ENCODE measurements around the gene TMEM54. TPM values are rescaled to one million over a fixed set of nuclear protein-coding genes. Genes with fewer than 3 reads are reported as not detected.
"Not testable (repeated sequence)": the region's sequence is repeated elsewhere in the genome, so short reads cannot be mapped to it uniquely, and the experiment has no call there.

The TMEM54 gene
- total RNA-seq, 2 donors from 2014 or later: 96.2 to 239 TPM

DNA sequence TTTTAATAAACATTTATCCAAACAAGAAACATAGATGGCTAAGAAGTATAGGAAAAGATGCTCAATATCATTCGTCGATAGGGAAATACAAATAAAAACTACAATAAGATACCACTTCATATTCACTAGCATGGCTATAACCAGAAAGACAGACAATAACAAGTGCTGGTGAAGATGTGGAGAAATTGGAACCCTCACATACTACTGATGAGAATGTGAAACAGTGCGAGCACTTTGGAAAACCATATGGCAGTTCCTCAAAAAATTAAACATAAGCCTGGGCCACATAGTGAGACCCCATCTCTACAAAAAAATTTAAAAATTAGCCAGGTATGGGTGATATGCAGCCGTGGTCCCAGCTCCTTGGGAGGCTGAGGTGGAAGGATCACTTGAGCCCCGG lies 9.1 kb upstream of the TMEM54 start:
- TF ChIP-seq, protein P1, sequence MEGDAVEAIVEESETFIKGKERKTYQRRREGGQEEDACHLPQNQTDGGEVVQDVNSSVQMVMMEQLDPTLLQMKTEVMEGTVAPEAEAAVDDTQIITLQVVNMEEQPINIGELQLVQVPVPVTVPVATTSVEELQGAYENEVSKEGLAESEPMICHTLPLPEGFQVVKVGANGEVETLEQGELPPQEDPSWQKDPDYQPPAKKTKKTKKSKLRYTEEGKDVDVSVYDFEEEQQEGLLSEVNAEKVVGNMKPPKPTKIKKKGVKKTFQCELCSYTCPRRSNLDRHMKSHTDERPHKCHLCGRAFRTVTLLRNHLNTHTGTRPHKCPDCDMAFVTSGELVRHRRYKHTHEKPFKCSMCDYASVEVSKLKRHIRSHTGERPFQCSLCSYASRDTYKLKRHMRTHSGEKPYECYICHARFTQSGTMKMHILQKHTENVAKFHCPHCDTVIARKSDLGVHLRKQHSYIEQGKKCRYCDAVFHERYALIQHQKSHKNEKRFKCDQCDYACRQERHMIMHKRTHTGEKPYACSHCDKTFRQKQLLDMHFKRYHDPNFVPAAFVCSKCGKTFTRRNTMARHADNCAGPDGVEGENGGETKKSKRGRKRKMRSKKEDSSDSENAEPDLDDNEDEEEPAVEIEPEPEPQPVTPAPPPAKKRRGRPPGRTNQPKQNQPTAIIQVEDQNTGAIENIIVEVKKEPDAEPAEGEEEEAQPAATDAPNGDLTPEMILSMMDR (IDR thresholded peaks at IDR 0.05): no peak
- TF ChIP-seq POLR2AphosphoS5 (IDR thresholded peaks at IDR 0.05): no peak
- no peak for TF ChIP-seq POLR2A (IDR thresholded peaks at IDR 0.05)
- H3K36me3 ChIP-seq: no peaks in the 10 kb centered on the region
- H3K27ac ChIP-seq: no peak overlapping the region
- H3K27me3 ChIP-seq (replicated peaks; ENCODE audit: insufficient read depth): no peaks in the 10 kb centered on the region
- intact Hi-C loops (cut with DNase I): no loop called here
- no peaks in the 10 kb centered on the region for H3K4me1 ChIP-seq (replicated peaks)
- H3K4me3 ChIP-seq: no peak overlapping the region
- H3K9me3 ChIP-seq: no peaks in the 10 kb centered on the region
- 93% methylated on average over 5 of the region's 5 CpGs for WGBS
- DNase-seq (ENCODE audit: low spot score): no peak

DNA sequence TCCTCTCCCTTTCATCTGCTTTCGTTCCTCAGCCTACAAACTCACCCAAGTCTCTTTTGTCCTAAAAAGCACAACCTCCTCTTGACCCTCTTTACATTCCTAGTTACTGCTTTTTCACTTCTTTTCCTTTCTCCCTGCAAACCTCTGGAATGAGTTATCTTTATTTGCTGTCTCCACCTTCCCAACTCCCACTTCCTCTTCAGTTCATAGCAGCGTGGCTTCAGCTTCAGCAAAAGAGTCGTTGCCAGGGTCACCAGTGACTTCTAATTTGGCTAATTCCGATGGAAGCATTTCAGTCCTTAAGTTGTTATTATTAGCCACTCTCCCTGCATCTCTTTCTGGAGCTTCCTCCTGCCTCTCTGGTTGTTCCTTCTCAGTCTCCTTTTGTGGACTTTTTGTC lies 6.2 kb upstream of the TMEM54 start:
- H3K27me3 ChIP-seq (replicated peaks; ENCODE audit: insufficient read depth): no peaks in the 10 kb centered on the region
- no peaks in the 10 kb centered on the region for H3K9me3 ChIP-seq
- no peak overlapping the region for H3K27ac ChIP-seq
- H3K36me3 ChIP-seq: no peaks in the 10 kb centered on the region
- no peak overlapping the region for H3K4me3 ChIP-seq
- WGBS: 19% methylated on average over 4 of the region's 4 CpGs
- no peaks in the 10 kb centered on the region for H3K4me1 ChIP-seq (replicated peaks)
- TF ChIP-seq POLR2A (IDR thresholded peaks at IDR 0.05): no peak
- TF ChIP-seq, protein P1 (IDR thresholded peaks at IDR 0.05): no peak
- TF ChIP-seq POLR2AphosphoS5 (IDR thresholded peaks at IDR 0.05): no peak
- DNase-seq (ENCODE audit: low spot score): no peak
- intact Hi-C loops (cut with DNase I): no loop called here

DNA sequence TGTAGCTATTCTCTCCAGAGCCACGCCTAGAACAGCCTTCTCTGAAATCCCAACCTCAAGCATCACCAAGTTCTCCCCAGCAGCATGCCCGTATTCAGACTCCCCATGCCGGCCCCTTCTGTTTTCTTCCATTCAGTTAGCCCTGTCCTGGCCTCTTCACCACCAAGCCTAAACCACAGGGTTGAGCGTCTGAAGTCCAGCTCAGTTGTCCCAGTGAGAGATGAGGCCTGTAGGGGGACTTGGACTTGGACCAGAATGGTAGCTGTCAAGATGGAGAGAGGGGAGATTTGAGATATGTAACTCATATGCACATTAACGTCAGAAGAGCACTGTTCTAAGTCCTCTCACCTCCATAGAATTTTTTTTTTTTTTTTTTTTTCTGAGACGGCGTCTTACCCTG lies 5.5 kb upstream of the TMEM54 start:
- intact Hi-C loops (cut with DNase I): no loop called here
- Histone ChIP-seq H3K27ac (no peak overlapping the region), H3K4me1 (replicated peaks) (no peaks in the 10 kb centered on the region), H3K36me3 (no peaks in the 10 kb centered on the region), H3K9me3 (no peaks in the 10 kb centered on the region), H3K27me3 (replicated peaks; ENCODE audit: insufficient read depth) (no peaks in the 10 kb centered on the region), H3K4me3 (no peak overlapping the region)
- TF ChIP-seq, protein P1 (IDR thresholded peaks at IDR 0.05): no peak
- no peak for TF ChIP-seq POLR2AphosphoS5 (IDR thresholded peaks at IDR 0.05)
- TF ChIP-seq POLR2A (IDR thresholded peaks at IDR 0.05): no peak
- DNase-seq (ENCODE audit: low spot score): no peak
- 85% methylated on average over 7 of the region's 7 CpGs for WGBS

DNA sequence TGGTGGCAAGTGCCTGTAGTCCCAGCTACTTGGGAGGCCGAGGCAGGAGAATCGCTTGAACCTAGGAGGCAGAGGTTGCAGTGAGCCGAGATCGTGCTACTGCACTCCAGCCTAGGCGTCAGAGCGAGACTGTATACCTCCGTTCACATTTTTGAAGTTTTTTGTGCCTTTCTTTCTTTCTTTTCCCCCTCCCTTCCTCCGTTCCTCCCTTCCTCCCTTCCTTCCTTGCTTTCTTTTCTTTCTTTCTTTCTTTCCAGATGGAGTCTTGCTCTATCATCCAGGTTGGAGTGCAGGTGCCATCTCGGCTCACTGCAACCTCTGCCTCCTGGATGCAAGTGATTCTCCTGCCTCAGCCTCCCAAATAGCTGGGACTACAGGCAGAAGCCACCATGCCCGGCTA lies 4.4 kb upstream of the TMEM54 start:
- H3K4me3 ChIP-seq; H3K27ac ChIP-seq; H3K9me3 ChIP-seq; H3K4me1 ChIP-seq (replicated peaks); intact Hi-C loops (cut with DNase I); H3K36me3 ChIP-seq; DNase-seq (ENCODE audit: low spot score); H3K27me3 ChIP-seq (replicated peaks; ENCODE audit: insufficient read depth): not testable (repeated sequence)
- WGBS: 83% methylated on average over 10 of the region's 10 CpGs

DNA sequence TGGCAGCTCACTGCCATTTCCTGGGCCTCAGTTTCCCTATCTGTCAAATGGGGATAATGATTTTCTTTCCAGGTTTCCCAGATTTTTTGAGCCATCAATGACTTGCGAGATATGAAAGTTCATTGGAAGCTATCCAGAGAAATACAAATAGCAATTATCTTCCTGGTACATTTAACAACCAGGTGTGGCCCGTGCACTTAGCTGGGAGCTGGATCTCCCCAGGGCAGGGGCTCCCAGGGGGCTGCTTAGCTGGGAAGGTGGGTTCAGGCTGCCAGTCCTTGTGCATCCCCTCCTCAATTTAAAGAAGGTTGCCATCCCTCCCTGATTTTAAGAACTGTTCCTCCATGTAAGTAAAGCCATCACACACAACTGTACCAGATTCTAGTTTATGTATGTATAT lies 3.6 kb upstream of the TMEM54 start:
- Histone ChIP-seq H3K4me1 (replicated peaks) (no peaks in the 10 kb centered on the region), H3K9me3 (no peaks in the 10 kb centered on the region), H3K27ac (peak overlapping the region in 1 of 2 donors; percentile 3), H3K27me3 (replicated peaks; ENCODE audit: insufficient read depth) (no peaks in the 10 kb centered on the region), H3K4me3 (no peak overlapping the region), H3K36me3 (no peaks in the 10 kb centered on the region)
- no peak for DNase-seq (ENCODE audit: low spot score)
- 63% methylated on average over 2 of the region's 2 CpGs for WGBS
- peak; percentile 2 for TF ChIP-seq POLR2AphosphoS5 (IDR thresholded peaks at IDR 0.05)
- TF ChIP-seq, protein P1 (IDR thresholded peaks at IDR 0.05): no peak
- intact Hi-C loops (cut with DNase I): no loop called here

Measured in prostate gland (tissue), 2 donors.